Activated CD8-positive, alpha-beta T cell treated with anti-CD3 and anti-CD28 coated beads for 36 hours (primary cell): ENCODE results near the gene SLC28A2. TPM values are rescaled to one million over a fixed set of nuclear protein-coding genes. Genes with fewer than 3 reads are reported as not detected.
A peak's percentile ranks its signal among the peaks of the same experiment; 100 is the strongest.

Experiments used
- ATAC-seq: fragments of 200-7000 bp; cut with Tn5 transposase; one replicate; pipeline ENCODE4 v1.10.0; 2021; ENCODE audit warnings: mild to moderate bottlenecking, moderate library complexity
- CTCF ChIA-PET: fragments of 350-600 bp; sonication (Branson Sonifier 250); formaldehyde crosslinking; loops from one replicate; lab custom pipeline; 2021; ENCODE audit warnings: antibody characterized with exemption; lab: Charles Lee
- POLR2A ChIA-PET: fragments of 350-600 bp; sonication (Branson Sonifier 250); formaldehyde crosslinking; loops from one replicate; lab custom pipeline; 2021; ENCODE audit warnings: antibody characterized with exemption; lab: Charles Lee
- DNase-seq: peaks from one replicate; pipeline ENCODE4 v3.0.0-alpha.2; 2020
- H3K27ac Mint-ChIP-seq: one replicate; pipeline ENCODE4 v1.8.0; 2021; ENCODE audit warnings: mild to moderate bottlenecking, mixed read lengths
- H3K27me3 Mint-ChIP-seq: one replicate; pipeline ENCODE4 v1.8.0; 2021; ENCODE audit warnings: mixed read lengths
- H3K36me3 Mint-ChIP-seq: one replicate; pipeline ENCODE4 v1.8.0; 2021; ENCODE audit warnings: low read depth, mixed read lengths
- H3K4me1 Mint-ChIP-seq: one replicate; pipeline ENCODE4 v1.8.0; 2021; ENCODE audit warnings: low read depth, mixed read lengths
- H3K4me3 Mint-ChIP-seq: one replicate; pipeline ENCODE4 v1.8.0; 2021; ENCODE audit warnings: mild to moderate bottlenecking, moderate library complexity, mixed read lengths
- H3K9me3 Mint-ChIP-seq: one replicate; pipeline ENCODE4 v1.8.0; 2021; ENCODE audit warnings: mixed read lengths
- CTCF ChIP-seq: fragments of 200-600 bp; IDR thresholded peaks from one replicate; pipeline ENCODE4 v1.8.0; 2022; ENCODE audit warnings: antibody characterized with exemption, mild to moderate bottlenecking
- intact Hi-C: fragments of 100-400 bp; cut with micrococcal nuclease; formaldehyde crosslinking; loops from one replicate; pipeline ENCODE4 v1.10.0; 2022
- total RNA-seq, 2 experiments: library from RNA; stranded (reverse); gene quantifications; one replicate each; pipeline ENCODE4 v1.2.3, GENCODE V29; 2021

Gene SLC28A2
- total RNA-seq, 2 experiments from 2014 or later, result not detected

- no peaks in the 10 kb centered on the region for H3K36me3 Mint-ChIP-seq
- ATAC-seq (no peak), DNase-seq (no peak)
- H3K4me3 Mint-ChIP-seq, result no peak overlapping the region
- no peak for TF ChIP-seq CTCF
- H3K4me1 Mint-ChIP-seq, result peaks cover 11% of the 10 kb centered on the region
- no peak overlapping the region for H3K27ac Mint-ChIP-seq
- POLR2A ChIA-PET, result interaction anchor here (0.7 kb wide), 1 partner anchor 818 kb away, joined by 3 read pairs; no protein-coding TSS in a partner anchor
- no peaks in the 10 kb centered on the region for H3K9me3 Mint-ChIP-seq
- no peaks in the 10 kb centered on the region for H3K27me3 Mint-ChIP-seq
- intact Hi-C loops, result no loop called here
- CTCF ChIA-PET, result interaction anchor here (1.0 to 2.2 kb wide), 4 partner anchors 106 to 148 kb away, joined by 3 to 5 read pairs (median 4); no protein-coding TSS in a partner anchor
Measured at GRCh38 chr15:45274636-45275380, 22.8 kb downstream of the SLC28A2 start.

- ChIA-PET POLR2A (no interaction called here), CTCF (interaction anchor here (0.7 to 1.0 kb wide), 2 partner anchors 11 to 153 kb away, joined by 3 read pairs; no protein-coding TSS in a partner anchor)
- intact Hi-C loops, result no loop called here
- Mint-ChIP-seq H3K36me3 (no peaks in the 10 kb centered on the region), H3K27me3 (no peaks in the 10 kb centered on the region), H3K9me3 (no peaks in the 10 kb centered on the region), H3K27ac (no peak overlapping the region), H3K4me1 (peaks cover 16% of the 10 kb centered on the region), H3K4me3 (no peak overlapping the region)
- DNase-seq (no peak), ATAC-seq (no peak)
- no peak for TF ChIP-seq CTCF
Measured at GRCh38 chr15:45276831-45277230, 24.8 kb downstream of the SLC28A2 start.

GRCh38 chr15:45279024-45279698 lies 27.1 kb downstream of the SLC28A2 start:
- no peak for TF ChIP-seq CTCF
- Mint-ChIP-seq H3K36me3 (no peaks in the 10 kb centered on the region), H3K27me3 (no peaks in the 10 kb centered on the region), H3K4me1 (peaks cover 16% of the 10 kb centered on the region), H3K4me3 (peak overlapping the region; percentile 84), H3K27ac (peak overlapping the region; percentile 87), H3K9me3 (no peaks in the 10 kb centered on the region)
- CTCF ChIA-PET, result interaction anchor here (0.7 to 2.2 kb wide), 5 partner anchors 23 to 180 kb away, joined by 3 to 8 read pairs (median 4); no protein-coding TSS in a partner anchor
- POLR2A ChIA-PET, result interaction anchor here (0.8 to 1.0 kb wide), 4 partner anchors 9 to 78 kb away, joined by 3 to 5 read pairs (median 3); no protein-coding TSS in a partner anchor
- peak; percentile 96 for DNase-seq
- intact Hi-C loops, result loop anchor here (2.0 kb wide), 1 partner anchor 76 kb away; no protein-coding TSS in a partner anchor
- peak; percentile 100 for ATAC-seq

- no peak overlapping the region for H3K27ac Mint-ChIP-seq
- no peaks in the 10 kb centered on the region for H3K9me3 Mint-ChIP-seq
- no peak for DNase-seq
- no peak overlapping the region for H3K4me3 Mint-ChIP-seq
- peaks cover 2% of the 10 kb centered on the region for H3K27me3 Mint-ChIP-seq
- POLR2A ChIA-PET, result no interaction called here
- ATAC-seq, result no peak
- no peaks in the 10 kb centered on the region for H3K4me1 Mint-ChIP-seq
- H3K36me3 Mint-ChIP-seq, result no peaks in the 10 kb centered on the region
- intact Hi-C loops, result no loop called here
- CTCF ChIA-PET, result interaction anchor here (1.1 kb wide), 1 partner anchor 122 kb away, joined by 3 read pairs; no protein-coding TSS in a partner anchor
- no peak for TF ChIP-seq CTCF
Measured at GRCh38 chr15:45285413-45285812, 33.4 kb downstream of the SLC28A2 start.
